GM12865 (cell line): ENCODE measurements around the gene C1QTNF9.
"Not testable (repeated sequence)": the region's sequence is repeated elsewhere in the genome, so short reads cannot be mapped to it uniquely, and the experiment has no call there.

Source experiments
- DNase-seq: peaks from one replicate; pipeline ENCODE4 v3.0.0; 2010; ENCODE audit warnings: low read depth
- H3K4me3 ChIP-seq: 2 replicates; pipeline ENCODE4 v1.5.1; 2011; ENCODE audit warnings: mild to moderate bottlenecking, low read depth, low read length, control low read depth
- CTCF ChIP-seq: IDR thresholded peaks from 2 replicates; pipeline ENCODE4 v1.5.1; 2011; ENCODE audit warnings: low read length, control low read depth, low read depth, inconsistent platforms; ENCODE audit not compliant: insufficient read depth; ENCODE audit errors: missing control alignments

Gene C1QTNF9

GRCh38 chr13:24341439-24341838 lies 32.1 kb downstream of the C1QTNF9 start:
- TF ChIP-seq CTCF: no peak
- DNase-seq: no peak

GRCh38 chr13:24348385-24348784 lies 39.0 kb downstream of the C1QTNF9 start:
- DNase-seq: no peak
- H3K4me3 ChIP-seq: no peak overlapping the region
- TF ChIP-seq CTCF: no peak

More at GRCh38 chr13:24341439-24341838, 32.1 kb downstream of the C1QTNF9 start:
- no peak overlapping the region for H3K4me3 ChIP-seq

- no peak for DNase-seq
- no peak overlapping the region for H3K4me3 ChIP-seq
- no peak for TF ChIP-seq CTCF
These were observed 39.6 kb downstream of the C1QTNF9 start for GRCh38 chr13:24348797-24349515.

GRCh38 chr13:24349778-24350664 lies 40.6 kb downstream of the C1QTNF9 start:
- not testable (repeated sequence) for DNase-seq, H3K4me3 ChIP-seq

GRCh38 chr13:24351423-24351822 lies 42.0 kb downstream of the C1QTNF9 start:
- no peak overlapping the region for H3K4me3 ChIP-seq
- no peak for TF ChIP-seq CTCF
- DNase-seq: no peak

- no peak overlapping the region for H3K4me3 ChIP-seq
- no peak for TF ChIP-seq CTCF
- no peak for DNase-seq
These were observed 44.4 kb downstream of the C1QTNF9 start for GRCh38 chr13:24353736-24354135.

GRCh38 chr13:24355103-24355502 lies 45.7 kb downstream of the C1QTNF9 start:
- no peak for DNase-seq
- no peak overlapping the region for H3K4me3 ChIP-seq
- no peak for TF ChIP-seq CTCF
